Activated CD4-positive, alpha-beta T cell treated with anti-CD3 and anti-CD28 coated beads, Interleukin-2, Interleukin-6, amounts not matched to agents 100 ng/mL and 50 ng/mL, durations not matched to agents 16 hours and 8 hours (primary cell): ENCODE data around the gene SPSB1.

Experiments used
- DNase-seq: peaks from one replicate; pipeline ENCODE4 v3.0.0-alpha.2; 2020

Gene SPSB1

GRCh38 chr1:9346566-9346965 is 53.9 kb downstream of the SPSB1 start:
- no peak for DNase-seq

GRCh38 chr1:9347095-9347850 is 54.6 kb downstream of the SPSB1 start:
- DNase-seq = no peak

GRCh38 chr1:9349331-9349851 is 56.7 kb downstream of the SPSB1 start:
- no peak for DNase-seq

- DNase-seq = no peak
These were observed 57.6 kb downstream of the SPSB1 start for GRCh38 chr1:9350013-9350908.

- DNase-seq = no peak
These were observed 58.3 kb downstream of the SPSB1 start for GRCh38 chr1:9350960-9351359.

- DNase-seq = no peak
These were observed 59.1 kb downstream of the SPSB1 start for GRCh38 chr1:9351654-9352271.

GRCh38 chr1:9352377-9353134 is 59.9 kb downstream of the SPSB1 start:
- no peak for DNase-seq

GRCh38 chr1:9355503-9355902 is 62.8 kb downstream of the SPSB1 start:
- no peak for DNase-seq

GRCh38 chr1:9356021-9356420 is 63.3 kb downstream of the SPSB1 start:
- DNase-seq = no peak

GRCh38 chr1:9356829-9357466 is 64.3 kb downstream of the SPSB1 start:
- DNase-seq = no peak

GRCh38 chr1:9357958-9358357 is 65.3 kb downstream of the SPSB1 start:
- no peak for DNase-seq

- no peak for DNase-seq
These were observed 67.8 kb downstream of the SPSB1 start for GRCh38 chr1:9360371-9361064.

- no peak for DNase-seq
These were observed 69.1 kb downstream of the SPSB1 start for GRCh38 chr1:9361630-9362260.

- no peak for DNase-seq
These were observed 69.8 kb downstream of the SPSB1 start for GRCh38 chr1:9362488-9362887.

- DNase-seq = no peak
These were observed 70.4 kb downstream of the SPSB1 start for GRCh38 chr1:9363061-9363471.

GRCh38 chr1:9366298-9366697 is 73.6 kb downstream of the SPSB1 start:
- no peak for DNase-seq

- DNase-seq = no peak
These were observed 74.5 kb downstream of the SPSB1 start for GRCh38 chr1:9366943-9367780.

- no peak for DNase-seq
These were observed 75.1 kb downstream of the SPSB1 start for GRCh38 chr1:9367806-9368205.

GRCh38 chr1:9368356-9368755 is 75.7 kb downstream of the SPSB1 start:
- no peak for DNase-seq
